GM12878 (cell line): ENCODE data around the gene PCGF1. TPM values are rescaled to one million over a fixed set of nuclear protein-coding genes. Genes with fewer than 3 reads are reported as not detected.

Experiments used
- BMI1 ChIP-seq: fragments of 450-650 bp; IDR thresholded peaks from 2 replicates; pipeline ENCODE4 v1.6.1; 2016; ENCODE audit warnings: mild to moderate bottlenecking, moderate library complexity, borderline replicate concordance
- CTCF ChIP-seq, 3 experiments: IDR thresholded peaks in 2 of 3; conservative IDR thresholded peaks in 1 of 3; 2 replicates each; pipeline ENCODE4 v1.5.1; 2011; ENCODE audit warnings: low read depth in 3 of 3, low read length in 3 of 3, mild to moderate bottlenecking in 3 of 3, control low read depth in 2 of 3, moderate library complexity in 2 of 3, inconsistent platforms in 1 of 3, mixed read lengths in 1 of 3; ENCODE audit not compliant: control insufficient read depth in 2 of 3, insufficient read depth in 1 of 3; ENCODE audit errors: extremely low read depth in 1 of 3
- DPF2 ChIP-seq: fragments of 450-650 bp; IDR thresholded peaks from 2 replicates; pipeline ENCODE4 v1.6.1; 2017; ENCODE audit warnings: mild to moderate bottlenecking
- ESRRA ChIP-seq: IDR thresholded peaks from 2 replicates; pipeline ENCODE4 v1.6.1; 2012; ENCODE audit warnings: mild to moderate bottlenecking, low read length, improper control_type of control experiment
- IKZF1 ChIP-seq: fragments of 450-650 bp; conservative IDR thresholded peaks from 2 replicates; pipeline ENCODE4 v1.6.1; 2017; ENCODE audit warnings: antibody characterized with exemption, mild to moderate bottlenecking
- MXI1 ChIP-seq: fragments of 150-350 bp; IDR thresholded peaks from 2 replicates; pipeline ENCODE4 v1.6.1; 2011; ENCODE audit warnings: low read depth, mild to moderate bottlenecking, inconsistent platforms, low read length, improper control_type of control experiment
- MYB ChIP-seq: fragments of 150-350 bp; IDR thresholded peaks from 2 replicates; pipeline ENCODE4 v1.6.1; 2014; ENCODE audit warnings: mild to moderate bottlenecking, low read depth, low read length, borderline replicate concordance
- NFYB ChIP-seq: IDR thresholded peaks from 2 replicates; pipeline ENCODE4 v1.6.1; 2011; ENCODE audit warnings: low read depth, mild to moderate bottlenecking, low read length, improper control_type of control experiment, moderate library complexity; ENCODE audit not compliant: insufficient read depth
- NR2F1 ChIP-seq: fragments of 450-650 bp; conservative IDR thresholded peaks from 2 replicates; pipeline ENCODE4 v1.6.1; 2017; ENCODE audit warnings: mild to moderate bottlenecking
- POLR2A ChIP-seq: IDR thresholded peaks from 2 replicates; pipeline ENCODE4 v1.6.1; 2011; ENCODE audit warnings: low read depth, mild to moderate bottlenecking, low read length
- RELA ChIP-seq: fragments of 450-650 bp; IDR thresholded peaks from 2 replicates; pipeline ENCODE4 v1.8.0; 2014; ENCODE audit warnings: borderline replicate concordance; ENCODE audit not compliant: partially characterized antibody
- RFX5 ChIP-seq: IDR thresholded peaks from 2 replicates; pipeline ENCODE4 v1.6.1; 2011; ENCODE audit warnings: low read depth, low read length, improper control_type of control experiment
- SIX5 ChIP-seq: IDR thresholded peaks from 2 replicates; pipeline ENCODE4 v1.6.1; 2011; ENCODE audit warnings: mild to moderate bottlenecking, low read depth, low read length, moderate library complexity; ENCODE audit not compliant: severe bottlenecking
- SKIL ChIP-seq: fragments of 450-650 bp; IDR thresholded peaks from 2 replicates; pipeline ENCODE4 v1.6.1; 2017; ENCODE audit warnings: mild to moderate bottlenecking, low read depth, inconsistent platforms; ENCODE audit not compliant: poor library complexity, severe bottlenecking
- SMAD5 ChIP-seq: IDR thresholded peaks from 2 replicates; pipeline ENCODE4 v1.6.1; 2016; ENCODE audit warnings: antibody characterized with exemption, low read depth
- SREBF1 ChIP-seq: IDR thresholded peaks from 2 replicates; pipeline ENCODE4 v1.6.1; 2012; ENCODE audit warnings: mild to moderate bottlenecking, low read length
- SRF ChIP-seq, 2 experiments: IDR thresholded peaks; 2 replicates each; pipeline ENCODE4 v1.6.1; 2011; ENCODE audit warnings: low read depth in 2 of 2, low read length in 2 of 2, mild to moderate bottlenecking in 1 of 2, moderate library complexity in 1 of 2
- STAT3 ChIP-seq: IDR thresholded peaks from 2 replicates; pipeline ENCODE4 v1.6.1; 2011; ENCODE audit warnings: low read depth, low read length, improper control_type of control experiment
- USF2 ChIP-seq: IDR thresholded peaks from 2 replicates; pipeline ENCODE4 v1.6.1; 2011; ENCODE audit warnings: low read depth, low read length, improper control_type of control experiment, borderline replicate concordance
- ZBTB4 ChIP-seq: fragments of 450-650 bp; formaldehyde crosslinking; IDR thresholded peaks from 2 replicates; pipeline ENCODE4 v1.4.0; 2022; ENCODE audit warnings: mild to moderate bottlenecking, moderate library complexity
- ZSCAN29 ChIP-seq: fragments of 450-650 bp; IDR thresholded peaks from 2 replicates; pipeline ENCODE4 v1.6.1; 2017; ENCODE audit warnings: mild to moderate bottlenecking, moderate library complexity
- ZZZ3 ChIP-seq: IDR thresholded peaks from 2 replicates; pipeline ENCODE4 v1.6.1; 2011; ENCODE audit warnings: low read depth; ENCODE audit not compliant: control insufficient read depth, insufficient read length
- polyA plus RNA-seq, 11 experiments: library from polyadenylated mRNA; depleted of rRNA in 4 of 11; unstranded in 6 of 11; stranded (reverse) in 5 of 11; fragments of >200 nt; fragmentation: Nextera tagmentation in 4 of 11; fragmentation: Illumina TruSeq in 1 of 11; extraction: Ambion mirVana in 4 of 11; extraction: Trizol in 1 of 11; gene quantifications; 1 replicate in 1 of 11; 2 replicates in 10 of 11; pipeline versions ENCODE4 v1.2.1 to v1.2.3, GENCODE V29; 2011 to 2016; ENCODE audit warnings: inconsistent platforms in 2 of 11, missing spikeins in 2 of 11, low read depth in 1 of 11
- total RNA-seq, 4 experiments: library from RNA; depleted of rRNA in 3 of 4; stranded (reverse); fragments of >200 nt in 3 of 4; fragmentation: Illumina TruSeq in 1 of 4; extraction: Trizol in 1 of 4; gene quantifications; 2 replicates each; pipeline versions ENCODE4 v1.2.1 to v1.2.3, GENCODE V29; 2013 to 2021

The PCGF1 gene
- total and polyA plus RNA-seq, 10 of the 15 experiments (the other 5 are each of a cell fraction or from before 2014, with no cell fraction given): 23.1 to 50.8 (median 27.4) TPM

GRCh38 chr2:74548900-74549826, 41.7 kb upstream of the PCGF1 start (continued):
- TF ChIP-seq IKZF1 (peak; percentile 84), ZSCAN29 (0 out of 2 replicates have a peak, but pooled peaks have one; percentile 51), SREBF1 (no peak), RFX5 (no peak), SRF (IDR thresholded peaks at IDR 0.05; ENCODE audit: low read depth in 2 of 2, low read length in 2 of 2) (no peak), DPF2 (no peak; the same call in 1 of the 2 replicates), NR2F1 (peak; percentile 49; the same call in 1 of the 2 replicates), MYB (no peak), ZZZ3 (no peak), USF2 (no peak; the same call in 1 of the 2 replicates), CTCF (IDR thresholded peaks at IDR 0.05 in 2 of 3, conservative IDR thresholded peaks at IDR 0.05 in 1 of 3; ENCODE audit: control insufficient read depth in 2 of 3, extremely low read depth in 1 of 3, insufficient read depth in 1 of 3, low read depth in 3 of 3, low read length in 3 of 3) (no peak), MXI1 (peak; percentile 30; the same call in 1 of the 2 replicates), ZBTB4 (CRISPR knock-in tag) (no peak), ESRRA (no peak), SKIL (no peak), BMI1 (no peak), RELA (no peak), NFYB (no peak), STAT3 (no peak), SIX5 (no peak), SMAD5 (peak; percentile 34; the same call in 1 of the 2 replicates), POLR2A (peak; percentile 59)
